GM12874 (cell line): Measurements from ENCODE around the gene PGR.

Source experiments
- TF ChIP-seq, protein P1 (sequence below): IDR thresholded peaks from 2 replicates; pipeline ENCODE4 v1.5.1; 2011; ENCODE audit warnings: low read depth, mild to moderate bottlenecking, control low read depth, low read length, moderate library complexity; ENCODE audit not compliant: insufficient read depth

The PGR gene

DNA sequence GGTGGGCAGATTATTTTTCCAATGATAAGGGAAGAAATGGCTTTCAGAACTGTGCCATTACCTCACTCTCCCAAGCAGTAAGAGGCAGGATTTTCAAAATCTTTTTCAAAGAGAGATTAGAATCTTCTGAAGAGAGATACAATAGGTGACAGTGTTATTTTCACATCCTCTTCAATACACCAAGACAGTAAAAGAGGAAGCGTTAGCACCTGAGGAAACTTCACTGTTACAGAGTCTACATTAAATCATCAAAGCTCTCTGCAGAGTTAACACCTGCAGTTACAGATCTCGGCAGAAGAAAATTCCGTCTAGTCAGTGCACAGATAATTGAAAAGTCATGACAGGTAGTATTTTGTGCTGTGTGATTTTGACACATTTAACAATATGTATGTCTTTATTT is 144.9 kb downstream of the PGR start:
- TF ChIP-seq, protein P1, sequence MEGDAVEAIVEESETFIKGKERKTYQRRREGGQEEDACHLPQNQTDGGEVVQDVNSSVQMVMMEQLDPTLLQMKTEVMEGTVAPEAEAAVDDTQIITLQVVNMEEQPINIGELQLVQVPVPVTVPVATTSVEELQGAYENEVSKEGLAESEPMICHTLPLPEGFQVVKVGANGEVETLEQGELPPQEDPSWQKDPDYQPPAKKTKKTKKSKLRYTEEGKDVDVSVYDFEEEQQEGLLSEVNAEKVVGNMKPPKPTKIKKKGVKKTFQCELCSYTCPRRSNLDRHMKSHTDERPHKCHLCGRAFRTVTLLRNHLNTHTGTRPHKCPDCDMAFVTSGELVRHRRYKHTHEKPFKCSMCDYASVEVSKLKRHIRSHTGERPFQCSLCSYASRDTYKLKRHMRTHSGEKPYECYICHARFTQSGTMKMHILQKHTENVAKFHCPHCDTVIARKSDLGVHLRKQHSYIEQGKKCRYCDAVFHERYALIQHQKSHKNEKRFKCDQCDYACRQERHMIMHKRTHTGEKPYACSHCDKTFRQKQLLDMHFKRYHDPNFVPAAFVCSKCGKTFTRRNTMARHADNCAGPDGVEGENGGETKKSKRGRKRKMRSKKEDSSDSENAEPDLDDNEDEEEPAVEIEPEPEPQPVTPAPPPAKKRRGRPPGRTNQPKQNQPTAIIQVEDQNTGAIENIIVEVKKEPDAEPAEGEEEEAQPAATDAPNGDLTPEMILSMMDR = no peak

- TF ChIP-seq, protein P1 = no peak
Measured at GRCh38 chr11:100981196-100981824, 148.3 kb downstream of the PGR start.

DNA sequence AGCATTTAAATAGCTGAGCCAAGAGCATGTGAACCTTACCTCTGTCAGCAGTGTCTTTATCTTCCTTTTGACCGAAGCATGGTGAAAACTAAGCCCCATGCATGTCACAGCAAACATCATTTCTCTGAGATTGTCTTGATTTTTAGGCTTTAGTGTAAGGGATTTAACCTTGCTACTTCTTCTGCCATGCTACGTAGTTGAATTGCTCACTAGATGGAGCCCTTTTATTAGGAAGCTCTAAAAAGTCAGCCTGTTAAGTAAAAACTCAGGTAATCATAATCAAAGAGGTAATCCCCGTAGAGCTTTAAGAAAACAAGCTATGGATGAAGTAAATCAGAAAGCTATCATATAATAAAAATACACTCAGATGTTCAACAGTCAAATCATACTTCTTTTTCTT is 149.5 kb downstream of the PGR start:
- TF ChIP-seq, protein P1 = no peak
